Left renal cortex interstitium (tissue), 4 donors: ENCODE results near the gene RNF141. TPM values are rescaled to one million over a fixed set of nuclear protein-coding genes. Genes with fewer than 3 reads are reported as not detected.

Source experiments
- DNase-seq, 4 donors: peaks; one replicate each; pipeline ENCODE4 v3.0.0-alpha.2; 2013; ENCODE audit warnings: low read depth in 4 of 4, low spot score in 2 of 4, missing footprints in 1 of 4
- polyA plus RNA-seq, 4 donors: library from polyadenylated mRNA; unstranded; fragments of 120-200 nt; gene quantifications; one replicate each; pipeline ENCODE4 v1.2.1, GENCODE V29; 2013; ENCODE audit not compliant: insufficient read length in 4 of 4

The RNF141 gene
- polyA plus RNA-seq, 4 donors: 34.3 to 49.4 (median 43.1) TPM

GRCh38 chr11:10526974-10527918 is 13.7 kb downstream of the RNF141 start:
- no peak for DNase-seq

GRCh38 chr11:10524471-10524870 is 16.5 kb downstream of the RNF141 start:
- DNase-seq: no peak

- DNase-seq: no peak
Measured at GRCh38 chr11:10522921-10523320, 18.1 kb downstream of the RNF141 start.

- DNase-seq: no peak
Measured at GRCh38 chr11:10522276-10522675, 18.7 kb downstream of the RNF141 start.

GRCh38 chr11:10520562-10520961 is 20.4 kb downstream of the RNF141 start:
- DNase-seq: no peak

- DNase-seq: no peak
Measured at GRCh38 chr11:10519630-10520029, 21.4 kb downstream of the RNF141 start.

- no peak for DNase-seq
Measured at GRCh38 chr11:10518891-10519290, 22.1 kb downstream of the RNF141 start.

- no peak for DNase-seq
Measured at GRCh38 chr11:10518123-10518522, 22.9 kb downstream of the RNF141 start.

- no peak for DNase-seq
Measured at GRCh38 chr11:10515418-10515817, 25.6 kb downstream of the RNF141 start.

GRCh38 chr11:10514709-10515108 is 26.3 kb downstream of the RNF141 start:
- no peak for DNase-seq

GRCh38 chr11:10514202-10514601 is 26.8 kb downstream of the RNF141 start:
- DNase-seq: no peak

GRCh38 chr11:10511181-10511621 is 29.8 kb downstream of the RNF141 start:
- DNase-seq: no peak

- DNase-seq: no peak
Measured at GRCh38 chr11:10506008-10506370, 35.0 kb downstream of the RNF141 start.

GRCh38 chr11:10505278-10506007 is 35.5 kb downstream of the RNF141 start:
- no peak for DNase-seq

- DNase-seq: no peak
Measured at GRCh38 chr11:10504490-10504889, 36.5 kb downstream of the RNF141 start.

- no peak for DNase-seq
Measured at GRCh38 chr11:10503777-10504480, 37.1 kb downstream of the RNF141 start.

- no peak for DNase-seq
Measured at GRCh38 chr11:10503221-10503620, 37.8 kb downstream of the RNF141 start.

- DNase-seq: no peak
Measured at GRCh38 chr11:10502770-10503169, 38.2 kb downstream of the RNF141 start.

- DNase-seq: no peak
Measured at GRCh38 chr11:10502065-10502680, 38.8 kb downstream of the RNF141 start.
